PC-3 (cell line): Measurements from ENCODE around the gene KCTD6.

Experiments
- CTCF ChIP-seq: fragments of 300-600 bp; sonication (generic); conservative IDR thresholded peaks from 2 replicates; pipeline ENCODE4 v1.5.1; 2017; ENCODE audit warnings: antibody characterized with exemption, low read depth, mild to moderate bottlenecking, low read length
- EZH2 ChIP-seq: fragments of 300-600 bp; sonication (generic); IDR thresholded peaks from one replicate; pipeline ENCODE4 v1.6.1; 2017; ENCODE audit warnings: antibody characterized with exemption, mild to moderate bottlenecking, low read length; ENCODE audit not compliant: unreplicated experiment
- EZH2phosphoT487 ChIP-seq: fragments of 300-600 bp; sonication (generic); IDR thresholded peaks from 2 replicates; pipeline ENCODE4 v1.6.1; 2018; ENCODE audit warnings: mild to moderate bottlenecking, antibody characterized with exemption, low read length, borderline replicate concordance

GRCh38 chr3:58521336-58521670 lies 29.4 kb downstream of the KCTD6 start:
- no peak for TF ChIP-seq CTCF
- TF ChIP-seq EZH2, result no peak
- TF ChIP-seq EZH2phosphoT487, result no peak
